Activated CD4-positive, CD25-positive, alpha-beta regulatory T cell treated with anti-CD3 and anti-CD28 coated beads, Interleukin-2, amount 50 U/mL, for 72 hours (primary cell): ENCODE data around the gene PPP1R12B.

Source experiments
- DNase-seq: peaks from one replicate; pipeline ENCODE4 v3.0.0; 2021

Gene PPP1R12B

GRCh38 chr1:202639500-202639899 lies 291.0 kb downstream of the PPP1R12B start:
- DNase-seq: no peak

GRCh38 chr1:202642212-202642611 lies 293.7 kb downstream of the PPP1R12B start:
- DNase-seq: no peak
